H9 (cell line): ENCODE measurements around the gene MRM2. TPM values are rescaled to one million over a fixed set of nuclear protein-coding genes. Genes with fewer than 3 reads are reported as not detected.

ENCODE experiments used
- DNase-seq: peaks from one replicate; pipeline ENCODE4 v3.0.0-alpha.2; 2017
- H2AFZ ChIP-seq: one replicate; pipeline ENCODE4 v1.6.1; 2013; ENCODE audit warnings: mild to moderate bottlenecking, low read length, control low read depth, moderate library complexity
- H2AK5ac ChIP-seq: 2 replicates; pipeline ENCODE4 v1.6.1; 2013; ENCODE audit warnings: low read length, control low read depth, mixed read lengths; ENCODE audit not compliant: insufficient read length
- H2BK120ac ChIP-seq: one replicate; pipeline ENCODE4 v1.6.1; 2013; ENCODE audit warnings: low read depth, mild to moderate bottlenecking, low read length, control low read depth, inconsistent platforms; ENCODE audit not compliant: poor library complexity, severe bottlenecking
- H2BK12ac ChIP-seq: 2 replicates; pipeline ENCODE4 v1.6.1; 2013; ENCODE audit warnings: low read length, control low read depth, mixed read lengths, low read depth; ENCODE audit not compliant: insufficient read length
- H2BK15ac ChIP-seq: 2 replicates; pipeline ENCODE4 v1.6.1; 2013; ENCODE audit warnings: low read depth, low read length, control low read depth
- H2BK20ac ChIP-seq: one replicate; pipeline ENCODE4 v1.6.1; 2013; ENCODE audit warnings: low read depth, mild to moderate bottlenecking, low read length, control low read depth, inconsistent platforms; ENCODE audit not compliant: poor library complexity, severe bottlenecking
- H2BK5ac ChIP-seq: 2 replicates; pipeline ENCODE4 v1.6.1; 2013; ENCODE audit warnings: low read length, control low read depth, mixed read lengths; ENCODE audit not compliant: insufficient read length
- H3K14ac ChIP-seq: 2 replicates; pipeline ENCODE4 v1.6.1; 2013; ENCODE audit warnings: low read length, control low read depth; ENCODE audit not compliant: insufficient read depth
- H3K18ac ChIP-seq: 2 replicates; pipeline ENCODE4 v1.6.1; 2013; ENCODE audit warnings: low read depth, mild to moderate bottlenecking, mixed read lengths, low read length, control low read depth; ENCODE audit not compliant: insufficient read length
- H3K23ac ChIP-seq: 2 replicates; pipeline ENCODE4 v1.6.1; 2013; ENCODE audit warnings: low read length, control low read depth, mixed read lengths, low read depth; ENCODE audit not compliant: insufficient read length
- H3K23me2 ChIP-seq: 2 replicates; pipeline ENCODE4 v1.6.1; 2013; ENCODE audit warnings: low read depth, mild to moderate bottlenecking, mixed read lengths, low read length, control low read depth; ENCODE audit not compliant: insufficient read length, poor library complexity, severe bottlenecking
- H3K27ac ChIP-seq: 2 replicates; pipeline ENCODE4 v1.5.1; 2013; ENCODE audit warnings: low read length, control low read depth, mixed read lengths, low read depth; ENCODE audit not compliant: insufficient read length
- H3K27me3 ChIP-seq: 2 replicates; pipeline ENCODE4 v1.6.1; 2013; ENCODE audit warnings: low read length, control low read depth, inconsistent platforms; ENCODE audit not compliant: insufficient read depth
- H3K4ac ChIP-seq: 2 replicates; pipeline ENCODE4 v1.6.1; 2013; ENCODE audit warnings: low read depth, mild to moderate bottlenecking, control low read depth, inconsistent platforms, low read length, moderate library complexity
- H3K4me1 ChIP-seq: 2 replicates; pipeline ENCODE4 v1.6.1; 2013; ENCODE audit warnings: low read length, control low read depth, inconsistent platforms; ENCODE audit not compliant: insufficient read depth
- H3K4me2 ChIP-seq: 2 replicates; pipeline ENCODE4 v1.6.1; 2013; ENCODE audit warnings: low read length, control low read depth, mixed read lengths; ENCODE audit not compliant: insufficient read length, insufficient read depth
- H3K56ac ChIP-seq: 2 replicates; pipeline ENCODE4 v1.6.1; 2013; ENCODE audit warnings: low read depth, mild to moderate bottlenecking, mixed read lengths, low read length, control low read depth; ENCODE audit not compliant: insufficient read length
- H3K79me1 ChIP-seq: 2 replicates; pipeline ENCODE4 v1.6.1; 2013; ENCODE audit warnings: low read depth, mild to moderate bottlenecking, moderate library complexity, low read length, control low read depth, inconsistent platforms; ENCODE audit not compliant: insufficient read depth, poor library complexity, severe bottlenecking
- H3K79me2 ChIP-seq: 2 replicates; pipeline ENCODE4 v1.6.1; 2013; ENCODE audit warnings: low read length, control low read depth, inconsistent platforms; ENCODE audit not compliant: insufficient read depth
- H3K9ac ChIP-seq: 2 replicates; pipeline ENCODE4 v1.6.1; 2013; ENCODE audit warnings: low read length, control low read depth, mixed read lengths; ENCODE audit not compliant: insufficient read length; ENCODE audit errors: extremely low read depth
- H3K9me3 ChIP-seq: one replicate; pipeline ENCODE4 v1.6.1; 2013; ENCODE audit warnings: low read depth, low read length, inconsistent platforms; ENCODE audit not compliant: control insufficient read depth
- H3T11ph ChIP-seq: one replicate; pipeline ENCODE4 v1.6.1; 2013; ENCODE audit warnings: mild to moderate bottlenecking, low read length, control low read depth, inconsistent platforms
- H4K20me1 ChIP-seq: one replicate; pipeline ENCODE4 v1.6.1; 2013; ENCODE audit not compliant: control insufficient read depth, insufficient read length, insufficient read depth
- H4K5ac ChIP-seq: 2 replicates; pipeline ENCODE4 v1.6.1; 2013; ENCODE audit warnings: low read depth, mild to moderate bottlenecking, mixed read lengths, low read length, control low read depth; ENCODE audit not compliant: insufficient read length
- H4K8ac ChIP-seq: replicated peaks from 2 replicates; pipeline ENCODE4 v1.6.1; 2013; ENCODE audit warnings: low read length, control low read depth, mixed read lengths, low read depth; ENCODE audit not compliant: insufficient read length
- H4K91ac ChIP-seq: 2 replicates; pipeline ENCODE4 v1.6.1; 2013; ENCODE audit warnings: low read depth, mild to moderate bottlenecking, moderate library complexity, mixed read lengths, low read length, control low read depth; ENCODE audit not compliant: insufficient read length
- H3K27ac Mint-ChIP-seq, 3 experiments: 2 replicates in 2 of 3; 3 replicates in 1 of 3; pipeline ENCODE4 v1.8.0; 2020 to 2021; ENCODE audit warnings: mixed read lengths in 3 of 3, mild to moderate bottlenecking in 1 of 3, moderate library complexity in 1 of 3
- H3K27me3 Mint-ChIP-seq: 2 replicates; pipeline ENCODE4 v1.8.0; 2021; ENCODE audit warnings: low read depth, mild to moderate bottlenecking, moderate library complexity, mixed read lengths
- H3K36me3 Mint-ChIP-seq, 3 experiments: 2 replicates in 2 of 3; 3 replicates in 1 of 3; pipeline ENCODE4 v1.8.0; 2020 to 2021; ENCODE audit warnings: low read depth in 3 of 3, mixed read lengths in 3 of 3; ENCODE audit not compliant: insufficient read depth in 1 of 3
- H3K4me1 Mint-ChIP-seq, 2 experiments: 2 replicates each; pipeline ENCODE4 v1.8.0; 2020; ENCODE audit warnings: mixed read lengths in 2 of 2
- H3K4me3 Mint-ChIP-seq, 2 experiments: 2 replicates in 1 of 2; 3 replicates in 1 of 2; pipeline ENCODE4 v1.8.0; 2020 to 2021; ENCODE audit warnings: mild to moderate bottlenecking in 2 of 2, mixed read lengths in 2 of 2, moderate library complexity in 1 of 2
- H3K9me3 Mint-ChIP-seq, 2 experiments: 2 replicates in 1 of 2; 3 replicates in 1 of 2; pipeline ENCODE4 v1.8.0; 2020; ENCODE audit warnings: mild to moderate bottlenecking in 2 of 2, mixed read lengths in 2 of 2, moderate library complexity in 1 of 2
- CTCF ChIP-seq: fragments of 200-600 bp; sonication (generic); conservative IDR thresholded peaks from 3 replicates; pipeline ENCODE4 v1.8.0; 2021; ENCODE audit warnings: antibody characterized with exemption, mild to moderate bottlenecking
- WGBS: extraction: QIAGEN DNeasy Blood & Tissue Kit; methylation state at CpG from one replicate; pipeline ENCODE4 v1.1.7; 2013; ENCODE audit warnings: missing lambda C conversion rate, low lambda C conversion rate, mixed read lengths; ENCODE audit not compliant: insufficient read length; ENCODE audit errors: extremely low coverage; 5-methylcytosine and 5-hydroxymethylcytosine counted together
- total RNA-seq: library from RNA; stranded (reverse); gene quantifications from 2 replicates; pipeline ENCODE4 v1.2.1, GENCODE V29; 2021

MRM2 gene
- total RNA-seq, 1 experiment from 2014 or later: 59.0 TPM

- no CpG with 5 or more reads among the region's 9 CpGs for WGBS
- H3K4me1 Mint-ChIP-seq: no peaks in the 10 kb centered on the region
Observed at GRCh38 chr7:2214636-2215035, 27.4 kb downstream of the MRM2 start.

More at GRCh38 chr7:2214636-2215035, 27.4 kb downstream of the MRM2 start:
- H2BK15ac ChIP-seq: no peak overlapping the region
- H4K8ac ChIP-seq: no peak overlapping the region
- H3K27me3 ChIP-seq: no peaks in the 10 kb centered on the region
- H3K9ac ChIP-seq: no peak overlapping the region
- no peak overlapping the region for H2BK12ac ChIP-seq
- Mint-ChIP-seq H3K27me3 (peaks cover 2% of the 10 kb centered on the region), H3K27ac (no peak overlapping the region; a peak in 1 of 7 replicates), H3K36me3 (peaks cover 58 to 87% (median 84%) of the 10 kb centered on the region in 3 experiments), H3K9me3 (peaks cover 1 to 5% of the 10 kb centered on the region in 2 experiments; a peak in 3 of 5 replicates), H3K4me3 (no peak overlapping the region)
- H3K56ac ChIP-seq: no peak overlapping the region
- H3K4ac ChIP-seq: no peak overlapping the region
- no peak overlapping the region for H3K14ac ChIP-seq
- no peak overlapping the region for H4K91ac ChIP-seq
- no peaks in the 10 kb centered on the region for H3K23me2 ChIP-seq
- no peak overlapping the region for H2BK5ac ChIP-seq
- no peak overlapping the region for H2AK5ac ChIP-seq
- H3T11ph ChIP-seq: no peak overlapping the region
- H2AFZ ChIP-seq: no peak overlapping the region
- no peak for TF ChIP-seq CTCF
- H4K20me1 ChIP-seq: no peaks in the 10 kb centered on the region
- no peak for DNase-seq
- H3K27ac ChIP-seq: no peak overlapping the region
- H4K5ac ChIP-seq: no peak overlapping the region
- H3K4me1 ChIP-seq: no peaks in the 10 kb centered on the region
- no peak overlapping the region for H2BK20ac ChIP-seq
- H3K9me3 ChIP-seq: no peaks in the 10 kb centered on the region
- no peak overlapping the region for H2BK120ac ChIP-seq
- H3K79me2 ChIP-seq: no peaks in the 10 kb centered on the region
- H3K4me2 ChIP-seq: no peak overlapping the region
- no peak overlapping the region for H3K18ac ChIP-seq
- H3K79me1 ChIP-seq: no peaks in the 10 kb centered on the region
- no peak overlapping the region for H3K23ac ChIP-seq
